Chondrocyte (in vitro differentiated cells): ENCODE measurements around the gene DAND5. TPM values are rescaled to one million over a fixed set of nuclear protein-coding genes. Genes with fewer than 3 reads are reported as not detected.

Experiments used
- DNase-seq: peaks from one replicate; pipeline ENCODE4 v3.0.0; 2021; ENCODE audit warnings: mixed read lengths, low spot score
- H3K27ac Mint-ChIP-seq: one replicate; pipeline ENCODE4 v1.8.0; 2021; ENCODE audit warnings: mild to moderate bottlenecking, moderate library complexity, mixed read lengths; ENCODE audit not compliant: unreplicated experiment
- H3K27me3 Mint-ChIP-seq: 2 replicates; pipeline ENCODE4 v1.8.0; 2021; ENCODE audit warnings: low read depth, mixed read lengths
- H3K36me3 Mint-ChIP-seq: 2 replicates; pipeline ENCODE4 v1.8.0; 2021; ENCODE audit warnings: low read depth, mixed read lengths
- H3K4me1 Mint-ChIP-seq: 2 replicates; pipeline ENCODE4 v1.8.0; 2021; ENCODE audit warnings: low read depth, mild to moderate bottlenecking, mixed read lengths
- H3K4me3 Mint-ChIP-seq: one replicate; pipeline ENCODE4 v1.8.0; 2021; ENCODE audit warnings: mild to moderate bottlenecking, moderate library complexity, mixed read lengths; ENCODE audit not compliant: unreplicated experiment
- H3K9me3 Mint-ChIP-seq: 2 replicates; pipeline ENCODE4 v1.8.0; 2021; ENCODE audit warnings: low read depth, mixed read lengths
- total RNA-seq: library from RNA; stranded (reverse); gene quantifications from 3 replicates; pipeline ENCODE4 v1.2.1, GENCODE V29; 2021
- TF ChIP-seq, protein P1 (sequence below): fragments of 200-600 bp; sonication (generic); IDR thresholded peaks from 2 replicates; pipeline ENCODE4 v1.5.0; 2021; ENCODE audit warnings: antibody characterized with exemption, mild to moderate bottlenecking, moderate library complexity

Gene DAND5
- total RNA-seq, 1 donor from 2014 or later: 0.57 TPM

DNA sequence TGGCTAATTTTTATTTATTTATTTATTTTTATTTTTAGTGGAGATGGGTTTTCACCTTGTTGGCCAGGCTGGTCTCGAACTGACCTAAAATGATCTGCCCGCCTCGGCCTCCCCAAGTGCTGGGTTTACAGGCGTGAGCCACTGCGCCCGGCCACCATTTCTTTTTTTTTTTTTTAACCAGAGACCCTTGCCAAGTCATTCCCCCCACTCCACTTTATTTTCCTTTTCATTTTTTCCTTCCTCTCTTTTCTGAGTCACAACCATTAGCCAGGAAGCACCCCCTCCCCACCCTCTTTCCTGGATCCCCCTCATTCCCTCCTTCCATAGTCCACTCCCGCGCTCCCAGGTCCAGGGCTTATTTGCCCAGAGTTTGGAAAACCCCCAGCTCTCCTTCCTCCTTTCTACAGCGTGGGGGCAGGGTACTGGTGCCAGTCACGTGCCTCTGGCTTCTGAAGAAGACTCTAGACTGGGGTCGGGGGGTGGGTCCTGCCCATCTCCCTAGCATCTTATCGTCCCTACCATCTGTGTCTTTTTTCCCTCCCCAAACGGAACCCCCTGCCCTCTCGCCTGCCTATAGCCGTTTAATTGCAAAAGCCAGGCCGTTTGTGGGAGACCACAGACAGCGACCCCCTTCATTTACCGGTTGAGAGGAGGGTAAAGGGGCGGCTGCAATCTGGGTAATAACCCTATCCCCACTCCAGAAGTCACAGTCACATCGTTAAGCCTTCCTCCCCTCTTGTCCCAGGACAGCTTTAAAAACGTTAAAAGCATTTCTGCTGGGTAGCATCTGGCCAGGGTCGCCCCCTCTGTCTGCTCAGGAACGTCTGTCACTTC lies 32.1 kb upstream of the DAND5 start:
- H3K36me3 Mint-ChIP-seq: peaks cover 23% of the 10 kb centered on the region
- peak overlapping the region; percentile 94 for H3K27ac Mint-ChIP-seq
- peak overlapping the region; percentile 97 for H3K4me3 Mint-ChIP-seq
- H3K9me3 Mint-ChIP-seq: no peaks in the 10 kb centered on the region
- H3K27me3 Mint-ChIP-seq: no peaks in the 10 kb centered on the region
- peaks cover 53% of the 10 kb centered on the region for H3K4me1 Mint-ChIP-seq
- TF ChIP-seq, protein P1, sequence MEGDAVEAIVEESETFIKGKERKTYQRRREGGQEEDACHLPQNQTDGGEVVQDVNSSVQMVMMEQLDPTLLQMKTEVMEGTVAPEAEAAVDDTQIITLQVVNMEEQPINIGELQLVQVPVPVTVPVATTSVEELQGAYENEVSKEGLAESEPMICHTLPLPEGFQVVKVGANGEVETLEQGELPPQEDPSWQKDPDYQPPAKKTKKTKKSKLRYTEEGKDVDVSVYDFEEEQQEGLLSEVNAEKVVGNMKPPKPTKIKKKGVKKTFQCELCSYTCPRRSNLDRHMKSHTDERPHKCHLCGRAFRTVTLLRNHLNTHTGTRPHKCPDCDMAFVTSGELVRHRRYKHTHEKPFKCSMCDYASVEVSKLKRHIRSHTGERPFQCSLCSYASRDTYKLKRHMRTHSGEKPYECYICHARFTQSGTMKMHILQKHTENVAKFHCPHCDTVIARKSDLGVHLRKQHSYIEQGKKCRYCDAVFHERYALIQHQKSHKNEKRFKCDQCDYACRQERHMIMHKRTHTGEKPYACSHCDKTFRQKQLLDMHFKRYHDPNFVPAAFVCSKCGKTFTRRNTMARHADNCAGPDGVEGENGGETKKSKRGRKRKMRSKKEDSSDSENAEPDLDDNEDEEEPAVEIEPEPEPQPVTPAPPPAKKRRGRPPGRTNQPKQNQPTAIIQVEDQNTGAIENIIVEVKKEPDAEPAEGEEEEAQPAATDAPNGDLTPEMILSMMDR: no peak
- DNase-seq: no peak

DNA sequence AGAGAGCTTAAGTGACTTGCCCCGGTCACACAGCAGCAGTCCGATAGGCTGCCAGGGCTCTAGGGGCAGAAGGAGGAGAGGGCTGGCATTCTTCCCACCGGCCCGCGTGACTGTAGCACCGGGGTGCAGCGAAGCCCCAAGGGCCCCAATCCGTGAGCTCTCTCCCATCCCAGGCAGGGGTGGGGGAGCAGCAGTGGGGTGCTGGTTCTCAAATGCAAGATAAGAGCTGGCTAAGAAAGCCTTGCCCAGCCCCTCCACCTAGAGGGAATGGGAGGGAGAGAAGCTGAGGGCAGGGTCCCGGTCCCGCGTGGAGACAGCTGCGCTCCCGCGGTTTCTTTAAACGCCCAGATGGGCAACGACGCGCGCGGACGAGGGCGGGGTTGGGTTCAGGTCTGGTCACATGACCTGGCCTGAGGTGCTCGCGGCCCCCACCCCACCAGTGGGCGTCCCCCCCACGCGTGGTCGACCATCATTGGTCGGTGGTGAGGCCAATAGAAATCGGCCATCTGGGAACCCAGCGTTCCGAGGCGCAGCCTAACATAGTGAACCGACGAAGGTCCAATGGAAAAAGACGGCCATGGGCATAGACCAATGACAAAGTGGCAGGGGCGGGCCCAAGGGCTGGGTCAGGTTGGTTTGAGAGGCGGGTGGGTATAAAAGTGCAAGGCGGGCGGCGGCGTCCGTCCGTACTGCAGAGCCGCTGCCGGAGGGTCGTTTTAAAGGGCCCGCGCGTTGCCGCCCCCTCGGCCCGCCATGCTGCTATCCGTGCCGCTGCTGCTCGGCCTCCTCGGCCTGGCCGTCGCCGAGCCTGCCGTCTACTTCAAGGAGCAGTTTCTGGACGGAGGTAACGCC lies 31.2 kb upstream of the DAND5 start, which contains the start of gene CALR:
Gene CALR, plus strand, starts transcription at position 683 of the 852 bp plus-strand sequence. Its CDS starts 71 bp downstream, at position 754.
- peak within 1 kb of the TSS; percentile 94 for H3K27ac Mint-ChIP-seq
- TF ChIP-seq, protein P1: no peak
- H3K27me3 Mint-ChIP-seq: no peaks in the 10 kb centered on the region
- H3K4me3 Mint-ChIP-seq: peak within 1 kb of the TSS; percentile 97
- no peaks in the 10 kb centered on the region for H3K9me3 Mint-ChIP-seq
- peak; percentile 99 for DNase-seq
- peaks cover 53% of the 10 kb centered on the region for H3K4me1 Mint-ChIP-seq
- H3K36me3 Mint-ChIP-seq: peaks cover 26% of the 10 kb centered on the region

DNA sequence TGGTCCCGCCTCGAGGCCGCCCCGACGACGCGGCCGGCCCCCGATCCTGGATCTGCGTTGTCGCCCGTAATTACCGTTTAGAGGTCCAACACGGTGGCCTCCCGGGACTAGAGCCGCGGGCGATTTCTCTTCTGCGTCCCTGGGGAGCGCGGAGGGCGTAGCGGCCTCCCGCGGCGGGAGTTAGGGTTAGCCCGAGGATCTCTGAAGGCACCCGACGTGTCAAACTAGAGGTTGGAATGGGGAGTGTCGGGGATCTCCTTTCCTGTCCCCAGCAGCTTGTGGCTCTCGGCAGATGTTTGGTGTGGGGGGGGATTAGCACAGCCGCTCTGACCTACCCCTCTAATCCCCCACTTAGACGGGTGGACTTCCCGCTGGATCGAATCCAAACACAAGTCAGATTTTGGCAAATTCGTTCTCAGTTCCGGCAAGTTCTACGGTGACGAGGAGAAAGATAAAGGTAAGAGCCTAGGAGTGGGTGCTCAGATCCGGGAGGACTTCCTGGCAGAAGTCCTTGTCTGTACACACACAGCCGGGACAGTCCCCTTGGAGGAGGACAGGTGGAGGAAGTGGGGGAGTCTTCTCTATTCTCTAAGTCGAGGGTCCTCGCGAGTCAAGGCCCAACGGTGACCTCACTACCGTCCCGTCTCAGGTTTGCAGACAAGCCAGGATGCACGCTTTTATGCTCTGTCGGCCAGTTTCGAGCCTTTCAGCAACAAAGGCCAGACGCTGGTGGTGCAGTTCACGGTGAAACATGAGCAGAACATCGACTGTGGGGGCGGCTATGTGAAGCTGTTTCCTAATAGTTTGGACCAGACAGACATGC lies 30.4 kb upstream of the DAND5 start:
- Mint-ChIP-seq H3K4me1 (peaks cover 54% of the 10 kb centered on the region), H3K4me3 (peak overlapping the region; percentile 97), H3K27me3 (no peaks in the 10 kb centered on the region), H3K36me3 (peaks cover 33% of the 10 kb centered on the region), H3K9me3 (no peaks in the 10 kb centered on the region), H3K27ac (peak overlapping the region; percentile 94)
- DNase-seq: no peak
- TF ChIP-seq, protein P1: peak; percentile 61

DNA sequence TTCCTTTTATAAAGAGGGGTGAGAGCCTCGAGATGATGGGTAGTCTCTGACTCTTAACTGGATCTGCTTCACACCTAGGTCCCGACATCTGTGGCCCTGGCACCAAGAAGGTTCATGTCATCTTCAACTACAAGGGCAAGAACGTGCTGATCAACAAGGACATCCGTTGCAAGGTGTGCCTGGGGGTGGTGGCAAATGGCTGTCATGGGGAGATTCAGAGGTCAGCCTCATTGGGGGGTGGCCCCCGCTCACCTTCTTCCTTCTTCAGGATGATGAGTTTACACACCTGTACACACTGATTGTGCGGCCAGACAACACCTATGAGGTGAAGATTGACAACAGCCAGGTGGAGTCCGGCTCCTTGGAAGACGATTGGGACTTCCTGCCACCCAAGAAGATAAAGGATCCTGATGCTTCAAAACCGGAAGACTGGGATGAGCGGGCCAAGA lies 29.4 kb upstream of the DAND5 start:
- no peak for DNase-seq

More for the DNA sequence above, 29.4 kb upstream of the DAND5 start:
- Mint-ChIP-seq H3K27me3 (no peaks in the 10 kb centered on the region), H3K9me3 (no peaks in the 10 kb centered on the region), H3K4me1 (peaks cover 58% of the 10 kb centered on the region), H3K27ac (peak overlapping the region; percentile 94), H3K4me3 (peak overlapping the region; percentile 97), H3K36me3 (peaks cover 37% of the 10 kb centered on the region)
- TF ChIP-seq, protein P1: no peak
